NOMO-1 treated with dmso at 0.1 percent for 144 hours (cell line): ENCODE measurements around the gene PNMA8B.

Experiments
- DNase-seq: peaks from one replicate; lab custom pipeline; 2025; ENCODE audit not compliant: unreplicated experiment; lab: John Stamatoyannopoulos, UW

The PNMA8B gene

DNA sequence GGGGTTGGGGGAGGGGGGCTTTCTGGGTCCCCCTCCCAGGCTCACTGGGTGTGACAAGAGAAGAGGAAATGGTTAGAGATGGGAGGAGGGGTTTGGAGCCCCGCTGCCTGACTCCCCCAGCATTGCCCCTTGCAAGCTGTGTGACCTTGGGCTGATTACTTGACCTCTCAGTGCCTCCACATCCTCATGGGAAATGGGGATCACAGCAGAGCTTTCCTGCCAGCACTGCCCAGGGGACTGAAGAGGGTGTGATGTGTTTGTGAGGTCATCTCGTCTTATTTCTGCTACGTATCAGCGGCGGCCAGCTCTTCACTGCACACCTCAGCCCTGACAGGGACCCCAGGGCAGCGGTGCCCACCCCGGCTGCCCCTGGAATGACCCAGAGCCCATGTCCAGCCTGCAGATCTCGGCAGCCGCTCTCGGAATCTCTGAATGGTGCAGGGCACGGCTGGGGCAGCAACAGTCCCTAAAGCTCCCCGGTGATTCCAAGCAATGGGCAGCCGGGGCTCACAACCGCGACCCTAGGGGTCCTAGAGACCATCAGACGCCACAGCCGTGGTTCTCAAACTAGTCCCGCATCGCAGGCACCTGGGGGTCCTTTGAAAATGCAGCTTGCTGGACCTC, 8.4 kb downstream of the PNMA8B start:
- DNase-seq, result no peak

DNA sequence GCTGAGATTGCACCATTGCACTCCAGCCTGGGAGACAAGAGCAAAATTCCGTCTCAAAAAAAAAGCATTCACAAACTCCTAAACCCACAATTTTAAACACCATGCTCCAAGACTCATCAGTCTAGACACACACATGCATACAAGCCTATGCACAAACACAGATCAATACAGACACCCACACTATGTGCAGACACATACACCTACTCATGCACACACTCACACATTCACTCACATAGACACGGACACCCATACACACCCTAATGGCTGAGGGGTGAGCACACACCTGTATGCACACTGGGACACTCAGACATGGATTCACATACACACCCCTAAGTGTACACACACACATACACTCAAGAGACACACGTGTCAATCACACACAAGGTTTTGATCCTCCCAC, 9.3 kb downstream of the PNMA8B start:
- no peak for DNase-seq

DNA sequence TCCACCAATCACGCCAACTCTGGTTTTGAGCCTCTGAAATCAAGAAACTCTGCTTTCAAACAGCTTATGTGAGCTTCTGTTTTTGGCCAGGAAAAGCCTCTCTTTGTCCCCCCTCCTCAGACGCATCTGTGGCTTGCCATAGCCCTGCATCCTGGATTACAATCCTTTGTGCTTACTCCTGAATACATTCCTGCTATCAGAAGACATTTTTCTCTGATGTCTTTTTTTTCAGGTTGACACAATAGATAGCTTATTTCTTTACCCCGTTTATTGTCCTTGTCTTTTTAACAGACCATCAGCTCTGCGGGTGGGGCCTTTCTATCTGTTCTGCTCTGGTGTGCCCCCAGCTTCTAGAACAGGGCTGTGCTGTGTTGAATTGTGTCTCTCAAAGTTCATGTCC, 11.0 kb downstream of the PNMA8B start:
- DNase-seq, result no peak

DNA sequence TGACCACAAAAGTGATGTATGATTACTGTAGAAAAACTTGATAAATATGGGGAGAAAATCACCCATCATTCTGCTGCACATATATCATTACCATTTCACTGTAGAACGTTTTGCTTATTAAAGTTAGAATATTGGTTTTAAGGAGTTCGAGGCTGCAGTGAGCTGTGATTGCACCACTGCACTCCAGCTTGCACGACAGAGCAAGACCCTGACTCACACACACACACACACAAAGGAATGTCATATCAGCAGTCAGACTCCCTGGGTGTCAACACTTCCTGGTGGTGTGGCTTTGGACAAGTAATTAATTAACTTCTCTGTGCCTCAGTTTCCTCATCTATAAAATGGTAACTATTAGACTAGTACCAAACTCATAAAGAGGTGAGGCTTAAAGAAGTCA, 13.0 kb downstream of the PNMA8B start:
- DNase-seq, result no peak

DNA sequence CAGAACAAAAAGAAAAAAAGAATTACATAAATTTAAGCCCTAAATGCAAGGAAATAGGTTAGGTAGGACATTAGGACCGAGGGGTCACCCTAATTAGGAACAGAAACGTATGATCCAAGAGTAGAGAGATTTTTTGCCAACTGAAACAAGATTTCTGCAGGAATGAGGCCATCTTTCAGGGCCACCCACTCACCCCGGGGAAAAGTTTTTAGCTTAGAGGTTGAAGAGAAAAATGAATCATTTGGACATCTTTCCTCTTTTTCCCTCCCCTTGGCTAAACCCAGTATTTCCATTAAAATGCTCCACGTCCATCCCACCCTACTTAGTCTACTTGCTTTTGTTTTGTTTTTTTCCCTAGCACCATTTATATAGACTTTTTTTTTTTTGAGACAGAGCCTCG, 13.7 kb downstream of the PNMA8B start:
- no peak for DNase-seq

DNA sequence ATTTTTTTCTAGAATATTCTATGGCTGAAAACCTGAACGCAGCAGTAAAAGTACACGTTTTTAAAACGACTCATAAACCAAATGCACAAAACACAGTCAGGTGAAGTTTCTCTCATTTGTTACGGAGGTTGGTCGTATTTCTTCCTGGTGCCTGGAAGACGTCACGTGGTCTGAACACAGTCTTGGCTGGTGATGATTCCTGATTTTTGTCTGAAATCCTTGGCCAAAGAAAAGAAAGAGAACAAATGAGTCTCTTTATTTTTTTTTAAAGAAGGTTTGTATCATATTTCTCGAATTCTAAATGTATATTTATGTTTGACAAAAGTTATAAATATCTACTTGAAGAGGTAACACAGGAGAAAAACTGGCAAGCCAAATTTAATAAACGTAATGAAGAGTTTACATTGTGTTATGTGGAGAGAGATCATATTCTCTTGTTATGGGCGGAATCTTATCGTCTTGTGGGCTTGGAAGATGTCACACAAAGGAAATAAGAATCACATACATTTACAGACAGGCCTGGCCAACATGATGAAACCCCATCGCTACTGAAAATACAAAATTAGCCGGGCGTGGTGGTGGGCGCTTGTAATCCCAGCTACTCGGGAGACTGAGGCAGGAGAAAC, 14.3 kb downstream of the PNMA8B start:
- DNase-seq, result no peak

DNA sequence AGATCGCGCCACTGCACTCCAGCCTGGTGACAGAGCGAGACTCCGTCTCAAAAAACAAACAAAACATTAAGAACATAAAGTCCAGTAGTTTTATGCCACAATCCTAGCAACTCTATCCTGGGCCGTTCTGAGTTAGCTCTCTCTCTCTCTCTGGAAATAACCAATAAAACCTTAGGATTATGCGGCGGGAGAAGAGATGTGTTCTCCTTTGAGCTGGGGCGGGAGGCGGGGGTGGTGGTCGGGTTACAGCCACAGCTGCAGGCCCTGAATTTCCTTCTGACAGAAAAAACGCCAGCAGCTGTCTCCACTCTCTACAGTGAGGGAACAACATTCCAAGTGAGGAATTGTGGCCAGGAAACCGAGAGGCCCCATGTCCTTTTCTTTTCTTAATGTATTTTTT, 15.3 kb downstream of the PNMA8B start:
- no peak for DNase-seq

DNA sequence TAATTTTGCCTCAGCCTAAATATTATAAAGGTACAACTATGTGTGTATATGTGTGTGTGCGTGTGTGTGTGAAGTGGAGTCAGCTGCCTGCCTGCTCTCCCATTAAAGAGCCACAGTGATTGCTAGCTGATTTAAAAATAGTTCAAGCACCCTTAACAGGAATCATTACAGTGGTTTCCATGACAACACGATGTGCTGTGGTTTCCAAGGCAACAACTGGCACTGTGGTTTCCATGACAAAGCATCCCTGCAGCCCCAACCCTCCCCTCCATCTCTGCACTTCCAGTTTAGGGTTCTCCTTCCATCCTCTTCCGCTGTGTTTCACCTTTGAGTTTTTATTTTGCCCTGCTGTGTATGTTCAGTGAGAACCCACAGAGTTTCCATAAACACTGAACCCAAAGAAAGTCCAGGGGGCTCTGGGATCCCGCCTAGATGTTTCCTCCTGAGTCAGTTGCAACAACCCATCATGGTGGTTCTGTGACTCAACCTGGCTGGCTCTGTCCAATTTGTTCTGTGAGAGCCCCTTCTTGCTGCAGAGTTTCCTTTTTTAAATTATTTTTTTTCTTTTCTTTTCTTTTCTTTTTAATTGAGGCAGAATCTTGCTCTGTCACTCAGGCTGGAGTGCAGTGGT, 17.2 kb downstream of the PNMA8B start:
- DNase-seq, result no peak

DNA sequence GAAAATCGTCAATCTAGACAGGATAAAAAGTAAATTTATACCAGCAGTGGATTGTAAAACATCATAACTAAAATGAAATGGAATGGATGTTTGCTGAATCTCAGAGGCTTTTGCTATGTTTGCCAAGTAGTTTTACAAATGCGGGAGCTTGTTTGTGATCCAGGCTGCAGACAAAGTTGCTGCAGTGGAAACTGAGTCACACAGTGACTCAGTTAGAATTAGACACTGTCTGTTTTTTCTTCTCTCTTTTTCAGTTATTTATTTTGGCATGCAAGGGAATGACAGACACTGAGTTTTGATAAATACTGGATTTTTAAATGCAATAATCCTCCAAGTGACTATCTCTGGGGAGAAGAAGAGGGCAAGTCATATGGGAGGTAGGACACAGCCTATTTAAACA, 19.7 kb downstream of the PNMA8B start:
- no peak for DNase-seq

DNA sequence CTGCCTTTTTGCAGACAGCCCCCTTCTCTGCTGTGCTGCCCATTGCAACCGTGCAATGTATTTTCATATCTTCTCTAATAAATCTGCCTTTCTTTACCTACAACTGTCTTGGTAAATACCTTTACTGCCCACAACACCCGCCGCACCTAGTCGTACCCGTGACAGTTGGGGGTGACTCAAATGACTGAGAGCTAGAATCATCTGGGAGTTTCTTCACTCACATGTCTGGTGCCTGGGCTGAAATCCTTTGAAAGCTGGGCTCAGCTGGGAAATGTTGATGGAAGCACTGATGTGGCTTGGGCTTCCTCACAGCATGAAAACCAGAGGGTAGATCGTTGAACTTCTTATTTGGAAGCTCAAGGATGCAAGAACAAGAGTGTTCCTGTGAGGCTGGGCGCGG, 21.5 kb downstream of the PNMA8B start:
- DNase-seq, result no peak

DNA sequence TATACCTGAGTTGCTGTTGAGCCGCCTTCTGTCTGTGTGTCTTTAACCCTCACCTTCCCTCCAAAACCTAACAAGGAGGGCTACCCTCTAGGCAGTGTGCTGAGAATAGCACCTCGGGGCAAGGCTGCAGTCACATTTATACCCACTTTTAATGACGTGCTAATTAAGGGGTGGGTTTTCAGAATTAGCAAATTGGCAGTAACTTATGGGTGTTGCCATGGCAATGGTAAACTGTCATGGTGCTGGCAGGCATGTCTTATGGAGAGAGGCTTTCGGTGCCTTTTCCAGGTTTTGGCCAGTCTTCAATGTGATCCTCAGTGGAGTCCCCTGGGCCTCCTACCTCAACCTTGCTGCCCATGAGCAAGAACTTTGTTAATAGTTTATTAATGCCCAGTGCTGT, 23.1 kb downstream of the PNMA8B start:
- DNase-seq, result no peak

DNA sequence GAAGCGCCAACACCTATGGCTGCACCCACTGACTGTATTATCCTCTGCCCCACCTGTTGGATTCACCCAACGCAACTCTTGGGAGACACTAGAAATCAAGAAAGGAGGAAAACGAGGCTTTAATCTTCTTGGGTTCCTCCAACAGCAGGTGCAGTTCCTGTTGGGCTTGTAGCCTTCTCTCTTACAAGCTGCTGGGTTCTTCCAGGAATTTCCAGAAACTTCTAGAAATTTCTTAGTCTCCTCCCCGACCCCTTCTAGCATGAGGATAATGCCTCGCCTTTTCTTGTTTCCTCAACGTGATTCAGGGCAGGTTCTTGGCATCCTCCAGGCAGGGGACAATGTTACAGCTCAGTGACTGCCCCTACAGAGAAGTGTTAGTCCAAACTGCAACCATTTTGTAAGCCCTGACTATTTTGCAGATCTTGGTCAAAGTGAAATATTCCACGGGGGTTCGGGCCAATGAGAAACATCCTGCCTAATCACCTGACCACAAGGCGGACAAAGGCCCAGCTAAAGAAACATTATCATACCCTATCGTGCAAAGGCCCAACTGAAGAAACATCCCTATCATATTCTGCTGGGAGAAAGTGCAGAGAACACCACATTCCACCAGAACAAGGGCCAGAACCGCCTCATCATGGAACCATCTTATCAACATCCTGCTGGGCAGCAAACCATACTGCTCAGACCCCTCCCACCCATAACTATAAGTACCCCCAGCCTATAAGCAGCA, 23.7 kb downstream of the PNMA8B start:
- no peak for DNase-seq

DNA sequence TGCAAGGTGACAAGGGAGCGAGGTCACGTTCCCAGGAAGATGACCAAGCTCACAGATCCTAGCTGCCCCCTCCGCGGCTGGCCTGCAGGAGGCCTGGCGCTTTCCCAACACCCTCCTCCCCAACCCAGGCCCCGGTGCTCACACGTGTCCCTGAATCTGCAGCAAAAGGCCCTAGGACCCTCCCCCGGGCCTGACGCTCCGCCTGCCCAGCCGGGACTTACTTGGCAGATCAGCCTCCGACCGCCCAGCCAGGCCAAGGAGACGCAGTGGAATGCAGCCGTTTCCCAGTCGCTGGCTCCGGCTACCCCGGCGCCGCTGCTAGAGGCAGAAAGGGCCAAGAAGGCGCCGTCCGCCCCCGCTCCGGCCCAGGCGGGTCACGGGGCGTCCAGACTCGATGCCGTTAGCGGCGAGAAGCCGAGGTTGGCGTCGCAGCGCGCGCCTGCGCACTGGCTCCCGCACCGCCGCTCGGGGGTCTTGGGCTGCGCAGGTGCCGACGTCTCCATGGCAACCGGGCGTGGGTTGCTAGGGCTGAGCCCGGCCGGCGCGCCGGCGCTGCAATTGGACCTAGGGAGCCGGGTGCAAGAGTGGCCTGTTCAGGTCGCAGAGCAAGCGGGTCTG, 24.4 kb downstream of the PNMA8B start, which contains the start of gene PNMA8A:
Gene PNMA8A (minus strand): TSS at position 448 of the 618 bp plus-strand sequence. CDS start 528 bp downstream, outside the sequence.
- DNase-seq, result no peak

DNA sequence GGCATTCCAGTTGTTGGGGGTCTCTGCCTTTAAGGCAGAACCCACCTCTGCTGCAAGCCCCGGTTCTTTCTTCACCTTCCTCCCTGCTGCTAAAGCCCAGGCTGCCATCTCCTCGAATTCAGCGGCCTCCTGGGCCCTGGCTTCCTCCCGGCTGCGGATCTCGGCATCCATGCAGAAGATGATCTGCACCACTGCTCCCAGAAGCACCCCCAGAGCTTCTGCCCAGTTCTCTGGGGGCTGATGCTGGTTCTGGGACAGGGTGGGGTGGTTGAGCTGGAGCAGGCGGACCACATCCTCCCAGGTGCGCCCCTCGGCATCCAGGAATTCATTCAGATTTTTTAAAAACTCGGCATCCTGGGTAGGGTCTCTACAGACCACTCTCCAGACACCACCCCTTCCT, 25.3 kb downstream of the PNMA8B start:
- no peak for DNase-seq

DNA sequence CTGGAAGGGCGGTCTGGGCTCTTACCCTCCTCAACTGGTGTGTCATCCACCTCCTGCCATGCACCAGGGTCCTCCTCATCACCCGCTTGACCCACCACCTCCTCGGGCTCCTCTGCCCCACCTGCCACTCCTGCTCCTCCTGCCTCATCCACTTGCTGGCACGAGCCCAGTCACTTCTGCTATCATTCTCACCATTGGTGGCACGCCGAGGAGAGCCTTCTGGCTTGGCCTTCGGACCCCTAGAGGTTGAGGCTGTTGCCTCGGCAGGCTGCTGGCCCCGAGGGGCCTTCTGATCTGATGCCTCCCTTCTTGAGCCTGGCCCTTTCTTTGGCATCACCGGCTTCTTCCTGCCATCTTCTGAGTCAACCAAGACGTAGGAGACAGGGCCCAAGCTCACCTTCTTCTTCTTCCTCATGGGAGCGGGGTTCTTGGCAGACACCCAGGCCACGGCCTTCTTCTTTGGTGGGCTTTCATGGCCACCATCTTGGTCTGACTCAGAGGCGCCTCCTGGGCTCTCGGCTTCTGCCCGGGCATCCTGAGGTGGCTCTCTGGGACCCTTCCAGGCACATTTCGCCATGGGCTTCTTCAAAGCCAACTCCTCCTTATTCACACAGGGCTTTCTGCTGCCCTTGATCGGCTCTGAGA, 26.0 kb downstream of the PNMA8B start:
- no peak for DNase-seq

DNA sequence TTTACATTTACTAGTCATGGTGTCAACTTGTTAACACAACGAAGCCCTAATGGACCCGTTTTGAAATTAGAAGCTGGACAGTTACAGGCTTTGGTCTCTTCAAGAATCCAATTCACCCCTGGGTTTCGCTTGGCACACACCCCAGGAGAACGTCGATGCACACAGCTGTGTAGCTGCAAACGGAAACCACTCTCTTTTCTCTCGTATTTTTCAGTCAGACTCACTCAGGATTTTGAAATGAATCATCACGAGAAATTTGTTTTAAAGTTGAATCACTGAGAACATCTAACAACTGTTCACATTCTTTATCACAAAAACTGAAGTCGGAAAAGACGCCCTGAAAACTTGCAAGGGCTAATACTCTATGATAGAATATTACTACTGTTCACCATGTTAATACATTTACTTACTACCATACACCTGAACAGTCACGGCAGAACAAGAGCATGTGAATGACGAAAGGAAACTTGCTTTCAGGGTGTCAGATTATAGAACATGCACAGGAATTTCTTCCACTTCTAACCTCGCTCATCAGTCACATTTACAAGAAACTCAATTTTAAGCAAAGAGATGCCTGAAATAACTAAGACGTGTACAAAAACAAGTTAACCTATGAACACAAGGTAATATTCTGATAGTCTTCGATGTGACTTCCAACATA, 29.0 kb downstream of the PNMA8B start:
- no peak for DNase-seq

DNA sequence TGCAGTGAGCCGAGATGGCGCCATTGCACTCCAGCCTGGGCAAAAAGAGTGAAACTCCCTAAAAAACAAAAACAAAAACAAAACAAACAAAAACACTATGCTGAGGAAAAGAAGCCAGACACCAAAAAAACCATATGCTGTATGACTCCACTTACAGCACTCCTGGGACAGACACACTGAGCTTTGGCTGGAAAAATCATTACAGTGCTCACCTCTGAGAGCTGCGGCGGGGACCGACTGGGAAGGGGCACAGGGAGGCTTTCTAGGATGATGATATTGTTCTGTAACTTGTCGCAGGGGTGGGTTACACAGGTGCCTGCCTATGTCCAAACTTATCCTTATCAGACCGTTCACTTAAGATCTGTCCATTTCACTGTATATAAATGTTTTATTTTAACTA, 32.2 kb downstream of the PNMA8B start:
- no peak for DNase-seq

DNA sequence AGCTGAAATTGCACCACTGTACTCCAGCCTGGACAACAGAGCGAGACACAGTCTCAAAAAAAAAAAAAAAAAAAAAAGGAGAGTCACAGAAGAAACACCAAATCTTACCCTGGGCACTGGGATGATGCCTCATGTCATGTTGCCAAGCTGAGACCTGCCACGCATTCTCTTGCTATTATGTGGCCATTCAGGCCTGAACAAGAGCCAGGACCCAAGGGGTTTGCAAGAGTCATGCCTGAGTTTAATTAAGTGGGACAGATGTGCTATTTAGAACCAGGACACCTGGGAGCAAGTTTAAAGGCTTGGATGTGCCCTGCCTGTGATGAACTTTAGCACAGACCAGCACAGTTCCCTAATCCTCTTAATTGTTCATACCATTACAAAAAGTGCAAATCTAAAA, 34.1 kb downstream of the PNMA8B start:
- DNase-seq, result no peak

DNA sequence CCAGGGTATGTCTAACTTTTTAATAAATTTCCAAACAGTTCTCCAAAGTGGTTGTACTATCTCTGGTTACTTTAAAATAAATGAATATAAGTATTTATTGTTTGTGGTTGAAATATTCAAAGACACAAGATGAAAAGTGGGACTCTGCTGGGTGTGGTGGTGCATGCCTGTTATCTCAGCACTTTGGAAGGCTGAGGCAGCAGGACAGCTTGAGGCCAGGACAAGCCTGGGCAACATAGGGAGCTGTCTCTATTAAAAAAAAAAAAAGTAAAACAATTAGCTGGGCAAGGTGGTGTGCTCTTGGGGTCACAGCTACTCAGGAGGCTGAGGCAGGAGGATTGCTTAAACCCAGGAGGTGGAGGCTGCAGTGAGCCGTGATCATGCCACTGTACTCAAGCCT, 34.7 kb downstream of the PNMA8B start:
- no peak for DNase-seq

DNA sequence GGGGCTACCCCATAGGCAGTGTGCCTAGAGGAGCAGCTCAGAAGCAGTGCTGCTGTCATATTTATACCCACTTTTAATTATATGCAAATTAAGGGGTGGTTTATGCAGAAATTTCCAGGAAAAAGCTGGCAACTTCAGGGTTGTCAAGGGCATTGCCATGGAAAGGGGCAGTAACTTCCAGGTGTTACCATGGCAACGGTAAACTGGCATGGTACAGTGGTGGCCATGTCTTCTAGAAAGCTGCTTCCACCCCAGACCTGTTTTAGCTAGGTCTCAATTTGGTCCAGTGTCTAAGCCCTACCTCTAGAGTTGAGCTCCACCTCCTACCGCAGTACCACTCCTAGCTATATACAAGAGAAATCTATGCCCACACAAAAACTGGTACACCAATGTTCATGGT, 35.6 kb downstream of the PNMA8B start:
- no peak for DNase-seq

DNA sequence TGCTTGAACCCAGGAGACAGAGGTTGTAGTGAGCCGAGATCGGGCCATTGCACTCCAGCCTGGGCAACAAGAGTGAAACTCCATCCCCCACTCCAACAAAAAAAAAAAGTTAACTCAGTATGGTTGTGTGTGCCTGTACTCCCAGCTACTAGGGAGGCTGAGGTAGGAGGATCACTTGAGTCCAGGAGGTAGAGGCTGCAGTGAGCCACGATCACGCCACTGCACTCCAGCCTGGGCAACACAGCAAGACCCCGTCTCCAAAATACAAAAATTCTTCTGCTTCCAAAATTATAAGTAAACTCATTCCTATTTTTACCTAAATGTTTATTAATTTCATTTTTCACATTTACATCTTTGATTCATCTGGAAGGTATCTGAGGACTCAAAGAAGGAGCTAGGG, 38.7 kb downstream of the PNMA8B start:
- no peak for DNase-seq
